Right hindlimb (tissue), 1 donor: ENCODE data around the gene TFF1.

Experiments used
- DNase-seq: peaks from one replicate; pipeline ENCODE4 v3.0.0-alpha.2; 2018

TFF1 gene

GRCh38 chr21:42379426-42380215 is 13.3 kb upstream of the TFF1 start:
- no peak for DNase-seq

- DNase-seq, result no peak
Measured at GRCh38 chr21:42378418-42378817, 12.1 kb upstream of the TFF1 start.

- no peak for DNase-seq
Measured at GRCh38 chr21:42377951-42378340, 11.6 kb upstream of the TFF1 start.

- DNase-seq, result no peak
Measured at GRCh38 chr21:42377211-42377950, 11.0 kb upstream of the TFF1 start.

GRCh38 chr21:42376338-42376982 is 10.1 kb upstream of the TFF1 start:
- no peak for DNase-seq

- no peak for DNase-seq
Measured at GRCh38 chr21:42375966-42376337, 9.6 kb upstream of the TFF1 start.

- no peak for DNase-seq
Measured at GRCh38 chr21:42375506-42375905, 9.2 kb upstream of the TFF1 start.

- no peak for DNase-seq
Measured at GRCh38 chr21:42374864-42375499, 8.6 kb upstream of the TFF1 start.

- no peak for DNase-seq
Measured at GRCh38 chr21:42374457-42374856, 8.1 kb upstream of the TFF1 start.

GRCh38 chr21:42373908-42374455 is 7.6 kb upstream of the TFF1 start:
- DNase-seq, result no peak

GRCh38 chr21:42373196-42373907 is 7.0 kb upstream of the TFF1 start:
- DNase-seq, result no peak

GRCh38 chr21:42370894-42371654 is 4.7 kb upstream of the TFF1 start:
- DNase-seq, result no peak

- DNase-seq, result no peak
Measured at GRCh38 chr21:42369821-42370220, 3.5 kb upstream of the TFF1 start.

- DNase-seq, result no peak
Measured at GRCh38 chr21:42367367-42368165, 1.2 kb upstream of the TFF1 start.

- DNase-seq, result no peak
Measured at GRCh38 chr21:42365770-42366169, 565 bp downstream of the TFF1 start.

GRCh38 chr21:42364304-42364865 is 1.9 kb downstream of the TFF1 start:
- DNase-seq, result no peak

- no peak for DNase-seq
Measured at GRCh38 chr21:42363312-42363711, 3.0 kb downstream of the TFF1 start.

GRCh38 chr21:42362700-42363099 is 3.6 kb downstream of the TFF1 start:
- DNase-seq, result no peak

- DNase-seq, result no peak
Measured at GRCh38 chr21:42362198-42362597, 4.1 kb downstream of the TFF1 start.

- DNase-seq, result no peak
Measured at GRCh38 chr21:42361286-42361685, 5.0 kb downstream of the TFF1 start.
